GM23248 (cell line): ENCODE results near the gene RAF1. TPM values are rescaled to one million over a fixed set of nuclear protein-coding genes. Genes with fewer than 3 reads are reported as not detected.
A peak's percentile ranks its signal among the peaks of the same experiment; 100 is the strongest.
"Not testable (repeated sequence)": the region's sequence is repeated elsewhere in the genome, so short reads cannot be mapped to it uniquely, and the experiment has no call there.

Experiments used
- DNase-seq: peaks from one replicate; pipeline ENCODE4 v3.0.0-alpha.2; 2015
- H2AFZ ChIP-seq: fragments of 200-600 bp; sonication (generic); 2 replicates; pipeline ENCODE4 v1.6.1; 2016; ENCODE audit warnings: antibody characterized with exemption
- H3F3A ChIP-seq: fragments of 200-600 bp; sonication (generic); 2 replicates; pipeline ENCODE4 v1.6.1; 2016; ENCODE audit warnings: mild to moderate bottlenecking, antibody characterized with exemption, mixed run types; ENCODE audit not compliant: insufficient read depth
- H3K27ac ChIP-seq: fragments of 200-600 bp; sonication (generic); 2 replicates; pipeline ENCODE4 v1.5.1; 2016; ENCODE audit warnings: mild to moderate bottlenecking
- H3K27me3 ChIP-seq: fragments of 200-600 bp; sonication (generic); replicated peaks from 2 replicates; pipeline ENCODE4 v1.6.1; 2016; ENCODE audit warnings: mild to moderate bottlenecking; ENCODE audit not compliant: insufficient read depth
- H3K36me3 ChIP-seq: fragments of 200-600 bp; sonication (generic); 2 replicates; pipeline ENCODE4 v1.6.1; 2016; ENCODE audit warnings: low read depth, mild to moderate bottlenecking
- H3K4me1 ChIP-seq: fragments of 200-600 bp; sonication (generic); 2 replicates; pipeline ENCODE4 v1.6.1; 2016; ENCODE audit warnings: mild to moderate bottlenecking; ENCODE audit not compliant: insufficient read depth
- H3K4me2 ChIP-seq: fragments of 200-600 bp; sonication (generic); one replicate; pipeline ENCODE4 v1.6.1; 2016; ENCODE audit warnings: mild to moderate bottlenecking; ENCODE audit not compliant: unreplicated experiment
- H3K4me3 ChIP-seq: fragments of 200-600 bp; sonication (generic); 2 replicates; pipeline ENCODE4 v1.5.1; 2016; ENCODE audit warnings: mild to moderate bottlenecking
- H3K79me2 ChIP-seq: fragments of 200-600 bp; sonication (generic); 2 replicates; pipeline ENCODE4 v1.6.1; 2016; ENCODE audit warnings: mild to moderate bottlenecking; ENCODE audit not compliant: insufficient read depth
- H3K9ac ChIP-seq: fragments of 200-600 bp; sonication (generic); 2 replicates; pipeline ENCODE4 v1.6.1; 2016; ENCODE audit warnings: mild to moderate bottlenecking
- H3K9me2 ChIP-seq: fragments of 200-600 bp; sonication (generic); 2 replicates; pipeline ENCODE4 v1.6.1; 2016; ENCODE audit warnings: mixed run types, mild to moderate bottlenecking, moderate library complexity; ENCODE audit not compliant: insufficient read depth
- H3K9me3 ChIP-seq: fragments of 200-600 bp; sonication (generic); one replicate; pipeline ENCODE4 v1.6.1; 2017; ENCODE audit warnings: low read depth
- H4K20me1 ChIP-seq: fragments of 200-600 bp; sonication (generic); 2 replicates; pipeline ENCODE4 v1.6.0; 2016; ENCODE audit not compliant: insufficient read depth
- EZH2 ChIP-seq: fragments of 200-600 bp; sonication (generic); IDR thresholded peaks from 2 replicates; pipeline ENCODE4 v1.6.1; 2018; ENCODE audit warnings: antibody characterized with exemption, mild to moderate bottlenecking; ENCODE audit not compliant: insufficient read depth, poor library complexity, severe bottlenecking
- EZH2phosphoT487 ChIP-seq: fragments of 200-600 bp; sonication (generic); IDR thresholded peaks from 2 replicates; pipeline ENCODE4 v1.6.1; 2018; ENCODE audit warnings: antibody characterized with exemption, moderate library complexity, mild to moderate bottlenecking, low read depth; ENCODE audit not compliant: insufficient read depth
- WGBS, 2 experiments: methylation state at CpG; one replicate each; pipeline ENCODE4 v1.1.6; 2015 to 2017; ENCODE audit warnings: low lambda C conversion rate in 2 of 2, low coverage in 1 of 2; ENCODE audit errors: missing lambda C conversion rate in 2 of 2; 5-methylcytosine and 5-hydroxymethylcytosine counted together
- in situ Hi-C: fragments of 300-500 bp; cut with MboI; formaldehyde crosslinking; loops from 2 replicates; pipeline ENCODE4 v1.15.0; 2020
- polyA plus RNA-seq: library from polyadenylated mRNA; unstranded; fragments of >200 nt; fragmentation: Nextera tagmentation; extraction: Ambion mirVana; gene quantifications from 2 replicates; pipeline ENCODE4 v1.2.1, GENCODE V29; 2016
- total RNA-seq: library from RNA; depleted of rRNA; stranded (reverse); fragments of >200 nt; shearing (Covaris generic); gene quantifications from 2 replicates; pipeline ENCODE4 v1.2.3, GENCODE V29; 2014

The RAF1 gene
- total and polyA plus RNA-seq, 2 experiments from 2014 or later, result 57.3 to 87.4 TPM

DNA sequence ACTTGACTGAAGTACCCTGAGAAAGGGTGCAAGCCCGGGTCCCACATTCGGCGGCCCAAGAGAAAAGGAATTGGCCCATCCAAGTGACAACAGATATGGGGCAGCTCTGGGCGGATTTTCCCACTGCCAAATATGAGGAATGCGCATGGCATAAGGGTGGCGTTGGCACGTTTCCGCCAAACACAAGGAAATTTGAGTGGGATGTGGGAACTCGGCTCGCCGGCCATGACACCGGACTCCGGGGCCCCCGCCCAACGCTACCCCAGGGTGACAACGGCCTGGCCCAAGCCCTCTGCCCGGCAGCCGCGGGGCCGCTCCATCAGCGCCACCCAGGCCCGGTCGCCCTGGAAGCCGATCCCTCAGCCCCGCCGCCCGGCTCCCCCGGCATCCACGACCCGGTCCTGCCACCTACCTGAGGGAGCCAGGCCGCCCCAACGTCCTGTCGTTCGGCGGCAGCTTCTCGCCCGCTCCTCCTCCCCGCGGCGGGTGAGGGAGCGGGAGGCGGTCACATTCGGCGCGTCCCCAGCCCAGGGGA, 449 bp downstream of the RAF1 start:
- H3K9me2 ChIP-seq, result no peaks in the 10 kb centered on the region
- peaks cover 50% of the 10 kb centered on the region for H3K79me2 ChIP-seq
- in situ Hi-C loops, result no loop called here
- H3K36me3 ChIP-seq, result no peaks in the 10 kb centered on the region
- peak overlapping the region; percentile 92 for H3K27ac ChIP-seq
- no peaks in the 10 kb centered on the region for H4K20me1 ChIP-seq
- peak overlapping the region; percentile 99 for H3K4me2 ChIP-seq
- no peaks in the 10 kb centered on the region for H3K27me3 ChIP-seq
- TF ChIP-seq EZH2 (no peak), EZH2phosphoT487 (no peak)
- peaks cover 36% of the 10 kb centered on the region for H3K4me1 ChIP-seq
- H3F3A ChIP-seq, result peaks cover 30% of the 10 kb centered on the region
- no peaks in the 10 kb centered on the region for H3K9me3 ChIP-seq
- DNase-seq, result peak; percentile 64
- H3K4me3 ChIP-seq, result peak overlapping the region; percentile 95
- 0 to 1% methylated on average over 13 to 43 of the region's 45 CpGs for WGBS, 2 experiments
- peak overlapping the region; percentile 96 for H3K9ac ChIP-seq
- peak overlapping the region; percentile 79 for H2AFZ ChIP-seq

DNA sequence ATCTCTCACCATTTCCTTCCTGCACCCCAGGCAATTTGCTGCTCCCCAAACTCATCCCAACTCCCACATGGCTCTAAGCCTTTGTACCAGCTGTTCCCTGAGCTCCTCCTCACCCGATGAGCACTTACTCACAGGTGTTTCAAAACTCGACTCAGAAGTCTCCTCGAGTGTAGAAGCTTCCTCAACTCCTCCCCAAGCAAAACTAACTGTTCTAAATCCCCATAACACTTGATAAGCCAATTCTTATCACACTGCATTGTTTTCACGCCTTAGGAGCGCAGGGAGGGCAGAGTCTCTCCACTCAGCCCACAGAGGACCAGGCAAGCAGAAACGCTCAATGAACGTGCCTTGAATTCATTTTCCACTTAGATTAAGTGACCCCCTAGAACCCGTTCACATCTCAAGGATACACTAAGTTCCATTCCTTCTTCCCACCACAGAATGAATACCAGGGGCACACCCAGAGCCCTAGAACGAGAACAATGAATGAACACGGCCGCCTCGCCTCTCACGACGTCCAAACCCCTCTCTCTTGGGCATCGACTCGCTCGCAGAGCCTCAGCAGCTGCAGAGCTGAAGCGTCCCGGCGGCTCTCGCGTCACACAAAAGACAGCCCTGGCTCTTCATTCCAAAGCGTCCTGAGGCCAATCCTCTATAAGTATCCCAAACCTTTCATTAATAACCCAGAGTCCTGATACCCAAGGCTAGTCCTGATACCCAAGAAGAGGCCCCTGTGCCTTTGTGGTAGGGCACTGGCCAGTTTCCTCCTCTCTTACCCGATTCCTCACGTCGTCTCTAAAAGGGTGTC, 1.1 kb downstream of the RAF1 start:
- Histone ChIP-seq H4K20me1 (0 out of 2 replicates have a peak, but pooled peaks cover 2% of the 10 kb centered on the region), H2AFZ (peak overlapping the region; percentile 79), H3K9me2 (no peaks in the 10 kb centered on the region), H3K27ac (peak overlapping the region; percentile 92), H3K27me3 (no peaks in the 10 kb centered on the region), H3K36me3 (no peaks in the 10 kb centered on the region), H3F3A (peaks cover 37% of the 10 kb centered on the region), H3K4me3 (peak overlapping the region; percentile 95), H3K9me3 (no peaks in the 10 kb centered on the region), H3K79me2 (peaks cover 57% of the 10 kb centered on the region), H3K4me2 (peak overlapping the region; percentile 99), H3K4me1 (peaks cover 42% of the 10 kb centered on the region), H3K9ac (peak overlapping the region; percentile 96)
- WGBS, 2 experiments, result 1 to 2% methylated on average over 26 of the region's 26 CpGs
- DNase-seq, result peak; percentile 80
- in situ Hi-C loops, result no loop called here
- TF ChIP-seq EZH2, result no peak
- TF ChIP-seq EZH2phosphoT487, result no peak

DNA sequence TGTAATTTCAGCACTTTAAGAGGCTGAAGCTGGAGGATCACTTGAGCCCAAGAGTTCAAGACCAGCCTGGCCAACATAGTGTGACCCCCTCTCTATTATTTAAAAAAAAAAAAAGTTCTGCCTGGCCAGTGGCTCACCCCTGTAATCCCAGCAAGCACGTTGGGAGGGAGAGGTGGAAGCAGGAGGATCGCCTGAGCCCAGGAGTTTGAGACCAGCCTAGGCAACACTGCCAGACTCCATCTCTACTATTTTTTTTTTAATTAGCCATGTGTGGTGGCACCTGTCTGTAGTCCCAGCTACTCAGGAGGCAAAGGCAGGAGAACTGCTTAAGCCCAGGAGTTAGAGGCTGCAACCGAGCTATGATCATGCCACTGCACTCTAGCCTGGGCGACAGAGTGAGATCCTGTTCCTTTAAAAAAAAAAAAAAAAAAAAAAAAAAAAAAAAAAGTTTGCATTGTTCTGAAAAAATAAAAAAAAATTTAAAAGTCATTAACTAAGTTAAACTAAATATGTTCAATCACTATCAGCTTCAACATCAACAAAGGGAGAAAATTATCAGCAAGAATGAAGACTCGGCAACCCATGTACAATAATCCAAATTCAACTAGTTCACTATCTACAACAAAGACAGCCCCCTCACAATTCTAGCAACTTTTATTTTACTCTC, 1.9 kb downstream of the RAF1 start:
- Histone ChIP-seq H3K36me3 (no peaks in the 10 kb centered on the region), H3K9ac (peak overlapping the region; percentile 96), H3K27me3 (no peaks in the 10 kb centered on the region), H3K4me3 (peak overlapping the region; percentile 95), H3K9me2 (no peaks in the 10 kb centered on the region), H2AFZ (no peak overlapping the region), H3F3A (peaks cover 39% of the 10 kb centered on the region), H3K4me2 (peak overlapping the region; percentile 99), H3K79me2 (peaks cover 64% of the 10 kb centered on the region), H3K27ac (peak overlapping the region; percentile 92), H3K4me1 (peaks cover 49% of the 10 kb centered on the region), H4K20me1 (0 out of 2 replicates have a peak, but pooled peaks cover 6% of the 10 kb centered on the region), H3K9me3 (no peaks in the 10 kb centered on the region)
- in situ Hi-C loops, result no loop called here
- WGBS, 2 experiments, result 18 to 26% methylated on average over 5 of the region's 5 CpGs
- TF ChIP-seq EZH2, result no peak
- TF ChIP-seq EZH2phosphoT487, result no peak
- DNase-seq, result no peak

DNA sequence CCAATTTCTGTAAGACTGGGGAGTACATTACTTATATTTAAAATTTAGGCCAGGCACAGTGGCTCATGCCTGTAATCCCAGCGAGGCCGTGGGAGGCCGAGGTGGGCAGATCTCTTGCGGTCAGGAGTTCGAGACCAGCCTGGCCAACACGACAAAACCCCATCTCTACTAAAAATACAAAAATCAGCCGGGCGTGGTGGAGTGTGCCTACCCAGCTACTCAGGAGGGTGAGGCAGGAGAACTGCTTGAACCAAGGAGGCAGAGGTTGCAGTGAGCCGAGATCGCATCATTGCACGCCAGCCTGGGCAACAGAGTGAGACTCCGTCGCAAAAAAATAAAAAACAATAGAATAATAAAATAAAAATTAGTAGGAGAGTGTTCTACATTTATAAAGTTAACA, 2.5 kb downstream of the RAF1 start:
- H3K4me1 ChIP-seq, result peaks cover 50% of the 10 kb centered on the region
- peak overlapping the region; percentile 99 for H3K4me2 ChIP-seq
- H3K9ac ChIP-seq, result peak overlapping the region; percentile 96; the same call in 1 of the 2 replicates
- DNase-seq, H4K20me1 ChIP-seq, H3K36me3 ChIP-seq, H3K9me2 ChIP-seq, in situ Hi-C loops, H2AFZ ChIP-seq, H3K27me3 ChIP-seq, H3K27ac ChIP-seq, H3K9me3 ChIP-seq: not testable (repeated sequence)
- peak overlapping the region; percentile 95 for H3K4me3 ChIP-seq
- WGBS, 2 experiments, result 85 to 87% methylated on average over 13 of the region's 13 CpGs
- peaks cover 42% of the 10 kb centered on the region for H3F3A ChIP-seq
- peaks cover 71% of the 10 kb centered on the region for H3K79me2 ChIP-seq
